ENCODE data around the gene COPG1.

GRCh38 chr3:129207479-129207878 is 41.9 kb upstream of the COPG1 start:
- no peak for TF ChIP-seq NFIC (IDR thresholded peaks at IDR 0.05)
- no peak for TF ChIP-seq TCF12 (IDR thresholded peaks at IDR 0.05; ENCODE audit: low read depth)
- TF ChIP-seq FOXM1 (IDR thresholded peaks at IDR 0.05; ENCODE audit: borderline replicate concordance, low read depth) = no peak
- no peak for TF ChIP-seq REST (IDR thresholded peaks at IDR 0.05; ENCODE audit: low read depth)
- no peak for TF ChIP-seq EP300 (IDR thresholded peaks at IDR 0.05; ENCODE audit: borderline replicate concordance)
- no peak for TF ChIP-seq MAX (IDR thresholded peaks at IDR 0.05)
- TF ChIP-seq YY1 (IDR thresholded peaks at IDR 0.05; ENCODE audit: low read depth) = no peak
